Measurements from ENCODE around the gene SH3PXD2B. TPM values are rescaled to one million over a fixed set of nuclear protein-coding genes. Genes with fewer than 3 reads are reported as not detected.

SH3PXD2B gene
- total and polyA plus RNA-seq, 2 of the 13 experiments (the other 11 are each of a cell fraction or from before 2014, with no cell fraction given) = 3.4 to 4.6 TPM

- TF ChIP-seq GATAD1 (CRISPR knock-in tag; IDR thresholded peaks at IDR 0.05) = peak; percentile 59
- TF ChIP-seq HMGXB3 (CRISPR knock-in tag; IDR thresholded peaks at IDR 0.05; ENCODE audit: borderline replicate concordance) = peak; percentile 29; the same call in 1 of the 2 replicates
- peak; percentile 84; the same call in 1 of the 2 replicates for TF ChIP-seq ATF2 (CRISPR knock-in tag; IDR thresholded peaks at IDR 0.05)
- TF ChIP-seq ZNF142 (CRISPR knock-in tag; IDR thresholded peaks at IDR 0.05) = 0 out of 2 replicates have a peak, but pooled peaks have one; percentile 15
- TF ChIP-seq ZNF678 (CRISPR knock-in tag; IDR thresholded peaks at IDR 0.05) = no peak
- TF ChIP-seq ZMYM4 (CRISPR knock-in tag; IDR thresholded peaks at IDR 0.05) = peak; percentile 91
- no peak for TF ChIP-seq MLLT10 (CRISPR knock-in tag; IDR thresholded peaks at IDR 0.05)
- no peak for TF ChIP-seq BRCA1 (CRISPR knock-in tag; IDR thresholded peaks at IDR 0.05)
- no peak for TF ChIP-seq ZSCAN22 (CRISPR knock-in tag; IDR thresholded peaks at IDR 0.05)
- TF ChIP-seq CHCHD3 (CRISPR knock-in tag; IDR thresholded peaks at IDR 0.05) = 0 out of 2 replicates have a peak, but pooled peaks have one; percentile 30
- TF ChIP-seq ZNF17 (CRISPR knock-in tag; IDR thresholded peaks at IDR 0.05) = no peak
- no peak for TF ChIP-seq DR1 (CRISPR knock-in tag; IDR thresholded peaks at IDR 0.05)
- no peak for TF ChIP-seq ZFP37 (CRISPR knock-in tag; IDR thresholded peaks at IDR 0.05; ENCODE audit: borderline replicate concordance)
- peak; percentile 88 for TF ChIP-seq HMG20A (CRISPR knock-in tag; IDR thresholded peaks at IDR 0.05; ENCODE audit: borderline replicate concordance)
- TF ChIP-seq FOXK1 (CRISPR knock-in tag; IDR thresholded peaks at IDR 0.05; ENCODE audit: borderline replicate concordance, low read depth) = peak; percentile 77; the same call in 1 of the 2 replicates
- TF ChIP-seq ZNF136 (CRISPR knock-in tag; IDR thresholded peaks at IDR 0.05; ENCODE audit: low read depth) = 0 out of 2 replicates have a peak, but pooled peaks have one; percentile 22
Observed at GRCh38 chr5:172414531-172415361, 39.6 kb downstream of the SH3PXD2B start (continued).
